ENCODE results near the gene KRTAP9-8. TPM values are rescaled to one million over a fixed set of nuclear protein-coding genes. Genes with fewer than 3 reads are reported as not detected.

Gene KRTAP9-8
- total RNA-seq, 2 experiments from 2014 or later: not detected

GRCh38 chr17:41256291-41256685 lies 18.5 kb downstream of the KRTAP9-8 start:
- Histone ChIP-seq H4K20me1 (ENCODE audit: insufficient read depth, low read length) (no peaks in the 10 kb centered on the region), H3K4me2 (ENCODE audit: low read length) (no peak overlapping the region), H3K27ac (ENCODE audit: low read depth, low read length, poor library complexity, severe bottlenecking) (no peak overlapping the region), H3K4me3 (ENCODE audit: low read depth, low read length, poor library complexity, severe bottlenecking) (no peak overlapping the region), H3K9me2 (ENCODE audit: insufficient read depth, low read length) (no peaks in the 10 kb centered on the region), H3K9me3 (ENCODE audit: low read length) (no peaks in the 10 kb centered on the region), H3K4me1 (ENCODE audit: insufficient read depth, low read length, poor library complexity, severe bottlenecking) (no peaks in the 10 kb centered on the region), H3K36me3 (ENCODE audit: insufficient read depth, low read length) (no peaks in the 10 kb centered on the region), H3K79me2 (ENCODE audit: insufficient read depth, low read depth, low read length) (no peaks in the 10 kb centered on the region), H2AFZ (ENCODE audit: low read length) (no peak overlapping the region)
- DNase-seq (ENCODE audit: low spot score): no peak
- intact Hi-C loops (cut with micrococcal nuclease; ENCODE audit: unreplicated experiment): no loop called here
- TF ChIP-seq CTCF (conservative IDR thresholded peaks at IDR 0.05; ENCODE audit: low read length) (no peak), EZH2phosphoT487 (IDR thresholded peaks at IDR 0.05; ENCODE audit: borderline replicate concordance, low read depth, low read length) (no peak)
- no TSS peak for BruUV-seq (replicated peaks)
- POLR2A ChIA-PET: interaction anchor here (0.6 kb wide), 2 partner anchors 54 to 1690 kb away, joined by 3 read pairs; no protein-coding TSS in a partner anchor
- CTCF ChIA-PET (ENCODE audit: unreplicated experiment): no interaction called here

GRCh38 chr17:41258406-41258805 lies 20.6 kb downstream of the KRTAP9-8 start:
- H3K36me3 ChIP-seq (ENCODE audit: insufficient read depth, low read length): no peaks in the 10 kb centered on the region
- no peaks in the 10 kb centered on the region for H4K20me1 ChIP-seq (ENCODE audit: insufficient read depth, low read length)
- no TSS peak for BruUV-seq (replicated peaks)
- no peak overlapping the region for H3K4me3 ChIP-seq (ENCODE audit: low read depth, low read length, poor library complexity, severe bottlenecking)
- CTCF ChIA-PET (ENCODE audit: unreplicated experiment): no interaction called here
- no peaks in the 10 kb centered on the region for H3K4me1 ChIP-seq (ENCODE audit: insufficient read depth, low read length, poor library complexity, severe bottlenecking)
- no peak overlapping the region for H3K4me2 ChIP-seq (ENCODE audit: low read length)
- H2AFZ ChIP-seq (ENCODE audit: low read length): no peak overlapping the region
- no peak overlapping the region for H3K27ac ChIP-seq (ENCODE audit: low read depth, low read length, poor library complexity, severe bottlenecking)
- no peaks in the 10 kb centered on the region for H3K9me2 ChIP-seq (ENCODE audit: insufficient read depth, low read length)
- POLR2A ChIA-PET: no interaction called here
- H3K9me3 ChIP-seq (ENCODE audit: low read length): no peaks in the 10 kb centered on the region
- DNase-seq (ENCODE audit: low spot score): no peak
- TF ChIP-seq CTCF (conservative IDR thresholded peaks at IDR 0.05; ENCODE audit: low read length): no peak
- TF ChIP-seq EZH2phosphoT487 (IDR thresholded peaks at IDR 0.05; ENCODE audit: borderline replicate concordance, low read depth, low read length): no peak
- intact Hi-C loops (cut with micrococcal nuclease; ENCODE audit: unreplicated experiment): no loop called here
- no peaks in the 10 kb centered on the region for H3K79me2 ChIP-seq (ENCODE audit: insufficient read depth, low read depth, low read length)

- Histone ChIP-seq H3K27ac (ENCODE audit: low read depth, low read length, poor library complexity, severe bottlenecking) (no peak overlapping the region), H4K20me1 (ENCODE audit: insufficient read depth, low read length) (no peaks in the 10 kb centered on the region), H3K9me2 (ENCODE audit: insufficient read depth, low read length) (no peaks in the 10 kb centered on the region), H3K36me3 (ENCODE audit: insufficient read depth, low read length) (no peaks in the 10 kb centered on the region), H3K9me3 (ENCODE audit: low read length) (no peaks in the 10 kb centered on the region), H3K79me2 (ENCODE audit: insufficient read depth, low read depth, low read length) (no peaks in the 10 kb centered on the region), H3K4me2 (ENCODE audit: low read length) (no peak overlapping the region), H2AFZ (ENCODE audit: low read length) (no peak overlapping the region), H3K4me3 (ENCODE audit: low read depth, low read length, poor library complexity, severe bottlenecking) (no peak overlapping the region), H3K4me1 (ENCODE audit: insufficient read depth, low read length, poor library complexity, severe bottlenecking) (no peaks in the 10 kb centered on the region)
- DNase-seq (ENCODE audit: low spot score): no peak
- ChIA-PET POLR2A (no interaction called here), CTCF (ENCODE audit: unreplicated experiment) (no interaction called here)
- no peak for TF ChIP-seq EZH2phosphoT487 (IDR thresholded peaks at IDR 0.05; ENCODE audit: borderline replicate concordance, low read depth, low read length)
- no peak for TF ChIP-seq CTCF (conservative IDR thresholded peaks at IDR 0.05; ENCODE audit: low read length)
- BruUV-seq (replicated peaks): no TSS peak
- intact Hi-C loops (cut with micrococcal nuclease; ENCODE audit: unreplicated experiment): no loop called here
Observed at GRCh38 chr17:41263212-41263611, 25.4 kb downstream of the KRTAP9-8 start.
